Caco-2 (cell line): Measurements from ENCODE around the gene DLEU7. TPM values are rescaled to one million over a fixed set of nuclear protein-coding genes. Genes with fewer than 3 reads are reported as not detected.

Experiments used
- BruUV-seq: library from RNA; stranded (reverse); fragments of 400-500 nt; replicated peaks from 2 replicates; lab custom pipeline; 2021; lab: Mats Ljungman, UMichigan
- CTCF ChIA-PET: fragments of 300-600 bp; sonication (Branson Sonifier 250); formaldehyde crosslinking; loops from one replicate; lab custom pipeline; 2022; ENCODE audit warnings: antibody characterized with exemption; lab: Charles Lee
- POLR2A ChIA-PET: fragments of 300-600 bp; sonication (Branson Sonifier 250); formaldehyde crosslinking; loops from one replicate; lab custom pipeline; 2022; ENCODE audit warnings: antibody characterized with exemption; lab: Charles Lee
- DNase-seq, 2 experiments: peaks; one replicate each; pipeline versions ENCODE4 v3.0.0 to v3.0.0-alpha.2; 2020 to 2022
- H3K27me3 ChIP-seq: replicated peaks from 2 replicates; pipeline ENCODE4 v1.6.0; 2011; ENCODE audit warnings: low read length; ENCODE audit not compliant: control insufficient read depth, insufficient read depth
- H3K36me3 ChIP-seq: 2 replicates; pipeline ENCODE4 v1.5.1; 2011; ENCODE audit warnings: low read length; ENCODE audit not compliant: control insufficient read depth, insufficient read depth
- H3K4me1 ChIP-seq: fragments of 250-450 bp; sonication (Bioruptor Pico); 2 replicates; pipeline ENCODE4 v1.5.1; 2020; ENCODE audit warnings: mild to moderate bottlenecking
- H3K4me3 ChIP-seq: 2 replicates; pipeline ENCODE4 v1.5.1; 2011; ENCODE audit warnings: low read depth, mild to moderate bottlenecking, control low read depth, low read length
- H3K9me3 ChIP-seq: fragments of 250-450 bp; sonication (Bioruptor Pico); 2 replicates; pipeline ENCODE4 v1.5.1; 2020; ENCODE audit warnings: mild to moderate bottlenecking, moderate library complexity
- H3K27ac Mint-ChIP-seq: one replicate; pipeline ENCODE4 v1.8.0; 2022; ENCODE audit warnings: mixed read lengths; ENCODE audit not compliant: unreplicated experiment
- H3K27me3 Mint-ChIP-seq: one replicate; pipeline ENCODE4 v1.8.0; 2022; ENCODE audit warnings: mixed read lengths; ENCODE audit not compliant: insufficient read depth, unreplicated experiment
- H3K36me3 Mint-ChIP-seq: one replicate; pipeline ENCODE4 v1.8.0; 2022; ENCODE audit warnings: mild to moderate bottlenecking, mixed read lengths; ENCODE audit not compliant: insufficient read depth, unreplicated experiment
- H3K4me1 Mint-ChIP-seq: one replicate; pipeline ENCODE4 v1.8.0; 2022; ENCODE audit warnings: low read depth, mixed read lengths; ENCODE audit not compliant: unreplicated experiment
- H3K4me3 Mint-ChIP-seq: one replicate; pipeline ENCODE4 v1.8.0; 2022; ENCODE audit warnings: mild to moderate bottlenecking, moderate library complexity, mixed read lengths; ENCODE audit not compliant: unreplicated experiment
- H3K9me3 Mint-ChIP-seq: one replicate; pipeline ENCODE4 v1.8.0; 2022; ENCODE audit warnings: mixed read lengths; ENCODE audit not compliant: unreplicated experiment
- CTCF ChIP-seq, 2 experiments: fragments of 200-600 bp in 1 of 2; IDR thresholded peaks; 1 replicate in 1 of 2; 2 replicates in 1 of 2; pipeline versions ENCODE4 v1.5.1 to v1.8.0; 2011 to 2022; ENCODE audit warnings: antibody characterized with exemption in 1 of 2, control low read depth in 1 of 2, inconsistent platforms in 1 of 2, low read depth in 1 of 2, low read length in 1 of 2, mild to moderate bottlenecking in 1 of 2, moderate library complexity in 1 of 2; ENCODE audit not compliant: insufficient read depth in 1 of 2, severe bottlenecking in 1 of 2, unreplicated experiment in 1 of 2
- intact Hi-C: fragments of 100-400 bp; cut with micrococcal nuclease; formaldehyde crosslinking; loops from one replicate; pipeline ENCODE4 v1.10.0; 2022; ENCODE audit not compliant: unreplicated experiment
- total RNA-seq: library from RNA; stranded (reverse); gene quantifications from 2 replicates; pipeline ENCODE4 v1.2.3, GENCODE V29; 2022

DLEU7 gene
- total RNA-seq, 1 experiment from 2014 or later, result not detected

GRCh38 chr13:50798923-50799322, 44.6 kb downstream of the DLEU7 start:
- DNase-seq, result no peak
- Histone ChIP-seq H3K9me3 (no peaks in the 10 kb centered on the region), H3K27me3 (no peaks in the 10 kb centered on the region), H3K4me3 (no peak overlapping the region), H3K36me3 (no peaks in the 10 kb centered on the region), H3K4me1 (no peaks in the 10 kb centered on the region)
- intact Hi-C loops, result no loop called here
- Mint-ChIP-seq H3K27me3 (no peaks in the 10 kb centered on the region), H3K4me1 (no peaks in the 10 kb centered on the region), H3K9me3 (no peaks in the 10 kb centered on the region), H3K36me3 (no peaks in the 10 kb centered on the region), H3K4me3 (no peak overlapping the region), H3K27ac (no peak overlapping the region)
- ChIA-PET POLR2A (no interaction called here), CTCF (no interaction called here)
- BruUV-seq, result no TSS peak
- no peak for TF ChIP-seq CTCF (IDR thresholded peaks at IDR 0.05; ENCODE audit: insufficient read depth in 1 of 2, low read depth in 1 of 2, low read length in 1 of 2, severe bottlenecking in 1 of 2, unreplicated experiment in 1 of 2)

GRCh38 chr13:50797091-50797490, 46.4 kb downstream of the DLEU7 start:
- no peak for DNase-seq
- POLR2A ChIA-PET, result no interaction called here
- Histone ChIP-seq H3K36me3 (no peaks in the 10 kb centered on the region), H3K9me3 (no peaks in the 10 kb centered on the region), H3K4me3 (no peak overlapping the region), H3K4me1 (no peaks in the 10 kb centered on the region), H3K27me3 (no peaks in the 10 kb centered on the region)
- no peaks in the 10 kb centered on the region for H3K36me3 Mint-ChIP-seq
- H3K4me1 Mint-ChIP-seq, result no peaks in the 10 kb centered on the region
- CTCF ChIA-PET, result no interaction called here
- intact Hi-C loops, result no loop called here
- H3K9me3 Mint-ChIP-seq, result no peaks in the 10 kb centered on the region
- no peaks in the 10 kb centered on the region for H3K27me3 Mint-ChIP-seq
- no TSS peak for BruUV-seq
- TF ChIP-seq CTCF (IDR thresholded peaks at IDR 0.05; ENCODE audit: insufficient read depth in 1 of 2, low read depth in 1 of 2, low read length in 1 of 2, severe bottlenecking in 1 of 2, unreplicated experiment in 1 of 2), result no peak
- no peak overlapping the region for H3K27ac Mint-ChIP-seq
- no peak overlapping the region for H3K4me3 Mint-ChIP-seq

- Histone ChIP-seq H3K9me3 (no peaks in the 10 kb centered on the region), H3K27me3 (no peaks in the 10 kb centered on the region), H3K4me3 (no peak overlapping the region), H3K4me1 (no peaks in the 10 kb centered on the region), H3K36me3 (no peaks in the 10 kb centered on the region)
- no peak for TF ChIP-seq CTCF (IDR thresholded peaks at IDR 0.05; ENCODE audit: insufficient read depth in 1 of 2, low read depth in 1 of 2, low read length in 1 of 2, severe bottlenecking in 1 of 2, unreplicated experiment in 1 of 2)
- no peaks in the 10 kb centered on the region for H3K9me3 Mint-ChIP-seq
- H3K36me3 Mint-ChIP-seq, result no peaks in the 10 kb centered on the region
- no peaks in the 10 kb centered on the region for H3K4me1 Mint-ChIP-seq
- H3K27me3 Mint-ChIP-seq, result no peaks in the 10 kb centered on the region
- POLR2A ChIA-PET, result no interaction called here
- no peak overlapping the region for H3K4me3 Mint-ChIP-seq
- no peak overlapping the region for H3K27ac Mint-ChIP-seq
- DNase-seq, result no peak
- intact Hi-C loops, result no loop called here
- CTCF ChIA-PET, result no interaction called here
- no TSS peak for BruUV-seq
These were observed 47.0 kb downstream of the DLEU7 start for GRCh38 chr13:50796463-50796862.
